Activated CD4-positive, alpha-beta memory T cell treated with anti-CD3 and anti-CD28 coated beads, Interleukin-2, amount 10 ng/mL, durations not matched to agents 7 days and 5 days (primary cell): ENCODE measurements around the gene NME7. TPM values are rescaled to one million over a fixed set of nuclear protein-coding genes. Genes with fewer than 3 reads are reported as not detected.

Source experiments
- total RNA-seq, 2 experiments: library from RNA; stranded (reverse); gene quantifications; one replicate each; pipeline ENCODE4 v1.2.3, GENCODE V29; 2021

The NME7 gene
- total RNA-seq, 2 experiments from 2014 or later = 26.1 to 28.3 TPM

Other genes starting within 250 kb of the NME7 start
- 10 to 100 TPM; 48.1 to 49.3 TPM for gene BLZF1, start 398 bp upstream of the NME7 start, total RNA-seq
- gene CCDC181, start 59.7 kb upstream of the NME7 start, total RNA-seq = not detected
- 1 to 10 TPM; 6.7 to 6.8 TPM for gene SLC19A2, start 118.1 kb upstream of the NME7 start, total RNA-seq
- gene F5, start 218.7 kb upstream of the NME7 start, total RNA-seq = 10 to 100 TPM in 1 of 2 experiments, 1 to 10 TPM in 1; 8.9 to 11.0 TPM